ENCODE results near the gene RMI2.

The RMI2 gene

DNA sequence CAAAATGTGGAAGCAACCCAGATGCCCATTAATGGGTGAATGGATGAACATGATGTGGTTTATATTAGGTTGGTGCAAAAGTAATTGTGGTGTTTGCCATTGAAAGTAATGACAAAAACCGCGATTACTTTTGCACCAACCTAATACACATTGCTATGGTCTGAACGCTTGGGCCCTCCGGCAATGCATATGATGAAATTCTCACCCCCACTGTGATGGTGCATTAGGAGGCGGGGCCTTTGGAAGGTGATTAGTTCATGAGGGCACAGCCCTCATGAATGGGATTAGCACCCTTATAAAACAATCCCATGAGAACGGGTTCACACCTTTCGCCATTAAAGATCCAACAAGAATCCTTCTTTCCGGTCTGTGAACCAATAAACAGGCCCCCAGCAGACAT is 38.9 kb upstream of the RMI2 start:
- H2BK5ac ChIP-seq (ENCODE audit: low read depth, low read length, poor library complexity) = no peak overlapping the region
- H3K79me2 ChIP-seq (ENCODE audit: control insufficient read depth, insufficient read depth, low read length, poor library complexity) = no peaks in the 10 kb centered on the region
- no peak overlapping the region for H4K8ac ChIP-seq (ENCODE audit: low read depth, low read length)
- H2BK12ac ChIP-seq (ENCODE audit: low read length) = no peak overlapping the region
- no peaks in the 10 kb centered on the region for H3K27me3 ChIP-seq (ENCODE audit: insufficient read depth, low read length)
- H3K79me1 ChIP-seq (ENCODE audit: low read length) = peaks cover 4% of the 10 kb centered on the region
- H3K9ac ChIP-seq (ENCODE audit: low read length) = no peak overlapping the region
- WGBS (ENCODE audit: extremely low coverage, insufficient coverage, insufficient read length) = no CpG with 5 or more reads among the region's 8 CpGs
- no peak overlapping the region for H2AFZ ChIP-seq (ENCODE audit: insufficient read depth, low read length, poor library complexity)
- no peak overlapping the region for H3K4me2 ChIP-seq (ENCODE audit: low read length)
- H3K4ac ChIP-seq (ENCODE audit: low read depth, low read length) = no peak overlapping the region
- no peak overlapping the region for H3K4me3 ChIP-seq (ENCODE audit: low read depth, low read length)
- no peak overlapping the region for H3K27ac ChIP-seq (ENCODE audit: low read depth, low read length)
- no peak overlapping the region for H4K91ac ChIP-seq (ENCODE audit: low read depth, low read length)
- H2BK120ac ChIP-seq (ENCODE audit: insufficient read depth, low read length, poor library complexity) = no peak overlapping the region
- H3K4me1 ChIP-seq (ENCODE audit: control insufficient read depth in 1 of 2, insufficient read depth in 2 of 2, low read length in 2 of 2) = peaks cover 9 to 14% of the 10 kb centered on the region in 2 experiments
- H3K9me3 ChIP-seq (ENCODE audit: insufficient read depth, low read depth, low read length) = no peaks in the 10 kb centered on the region
- H3K14ac ChIP-seq (ENCODE audit: low read length) = no peak overlapping the region
- H2AK5ac ChIP-seq (ENCODE audit: low read length) = no peak overlapping the region
- DNase-seq = peak; percentile 54 to 68
- H3K36me3 ChIP-seq (ENCODE audit: control insufficient read depth in 1 of 2, insufficient read depth in 2 of 2, low read length in 2 of 2) = no peaks in the 10 kb centered on the region
- H3K23ac ChIP-seq (ENCODE audit: low read length) = no peak overlapping the region
- H4K12ac ChIP-seq (ENCODE audit: low read depth, low read length) = no peak overlapping the region
- H3K18ac ChIP-seq (ENCODE audit: low read length) = no peak overlapping the region

DNA sequence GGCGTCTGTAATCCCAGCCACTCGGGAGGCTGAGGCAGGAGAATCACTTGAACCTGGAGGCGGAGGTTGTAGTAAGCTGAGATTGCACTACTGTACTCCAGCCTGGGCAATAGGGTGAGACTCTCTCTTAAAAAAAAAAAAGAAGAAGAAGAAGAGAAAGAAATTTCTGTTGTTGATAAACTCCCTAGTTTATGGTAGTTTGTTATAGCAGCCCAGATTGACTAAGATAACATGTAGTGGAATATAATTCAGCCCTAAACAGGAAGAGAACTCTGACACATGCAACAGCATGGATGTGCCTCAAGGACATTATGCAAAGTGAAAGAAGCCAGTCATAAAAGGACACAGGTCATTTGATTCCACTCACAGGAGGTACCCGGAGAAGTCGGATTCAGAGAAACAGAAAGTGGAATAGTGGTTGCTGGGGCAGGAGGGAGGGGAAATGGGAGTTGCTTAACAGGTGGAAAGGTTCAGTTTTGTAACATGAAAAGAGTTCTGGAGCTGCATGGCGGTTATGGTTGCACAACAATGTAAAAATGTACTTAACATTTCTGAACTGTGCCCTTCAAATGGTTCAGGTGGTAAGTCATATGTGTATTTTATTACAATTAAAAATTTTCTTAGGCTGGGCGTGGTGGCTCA is 38.1 kb upstream of the RMI2 start:
- H3K79me1 ChIP-seq (ENCODE audit: low read length) = peaks cover 6% of the 10 kb centered on the region
- no peaks in the 10 kb centered on the region for H3K36me3 ChIP-seq (ENCODE audit: control insufficient read depth in 1 of 2, insufficient read depth in 2 of 2, low read length in 2 of 2)
- no peak overlapping the region for H3K18ac ChIP-seq (ENCODE audit: low read length)
- H3K4me3 ChIP-seq (ENCODE audit: low read depth, low read length) = no peak overlapping the region
- no peak overlapping the region for H2BK120ac ChIP-seq (ENCODE audit: insufficient read depth, low read length, poor library complexity)
- no peak overlapping the region for H3K23ac ChIP-seq (ENCODE audit: low read length)
- H3K27me3 ChIP-seq (ENCODE audit: insufficient read depth, low read length) = no peaks in the 10 kb centered on the region
- H4K8ac ChIP-seq (ENCODE audit: low read depth, low read length) = no peak overlapping the region
- no peak overlapping the region for H3K14ac ChIP-seq (ENCODE audit: low read length)
- H3K4me1 ChIP-seq (ENCODE audit: control insufficient read depth in 1 of 2, insufficient read depth in 2 of 2, low read length in 2 of 2) = peaks cover 13 to 19% of the 10 kb centered on the region in 2 experiments
- no peak overlapping the region for H3K4ac ChIP-seq (ENCODE audit: low read depth, low read length)
- H2BK12ac ChIP-seq (ENCODE audit: low read length) = no peak overlapping the region
- WGBS (ENCODE audit: extremely low coverage, insufficient coverage, insufficient read length) = no CpG with 5 or more reads among the region's 7 CpGs
- no peak overlapping the region for H2AFZ ChIP-seq (ENCODE audit: insufficient read depth, low read length, poor library complexity)
- no peak overlapping the region for H4K12ac ChIP-seq (ENCODE audit: low read depth, low read length)
- no peak overlapping the region for H2AK5ac ChIP-seq (ENCODE audit: low read length)
- H2BK5ac ChIP-seq (ENCODE audit: low read depth, low read length, poor library complexity) = no peak overlapping the region
- H4K91ac ChIP-seq (ENCODE audit: low read depth, low read length) = no peak overlapping the region
- H3K9ac ChIP-seq (ENCODE audit: low read length) = no peak overlapping the region
- no peaks in the 10 kb centered on the region for H3K9me3 ChIP-seq (ENCODE audit: insufficient read depth, low read depth, low read length)
- no peak overlapping the region for H3K27ac ChIP-seq (ENCODE audit: low read depth, low read length)
- no peak overlapping the region for H3K4me2 ChIP-seq (ENCODE audit: low read length)
- peak; percentile 91 to 96 for DNase-seq
- H3K79me2 ChIP-seq (ENCODE audit: control insufficient read depth, insufficient read depth, low read length, poor library complexity) = no peaks in the 10 kb centered on the region

- Histone ChIP-seq H2BK120ac (ENCODE audit: insufficient read depth, low read length, poor library complexity) (peak overlapping the region; percentile 13), H3K4me3 (ENCODE audit: low read depth, low read length) (no peak overlapping the region), H3K27ac (ENCODE audit: low read depth, low read length) (no peak overlapping the region), H3K4ac (ENCODE audit: low read depth, low read length) (no peak overlapping the region), H3K4me2 (ENCODE audit: low read length) (no peak overlapping the region), H3K9ac (ENCODE audit: low read length) (no peak overlapping the region), H2BK5ac (ENCODE audit: low read depth, low read length, poor library complexity) (no peak overlapping the region), H3K23ac (ENCODE audit: low read length) (no peak overlapping the region), H3K14ac (ENCODE audit: low read length) (no peak overlapping the region), H4K91ac (ENCODE audit: low read depth, low read length) (no peak overlapping the region), H3K9me3 (ENCODE audit: insufficient read depth, low read depth, low read length) (no peaks in the 10 kb centered on the region), H3K79me1 (ENCODE audit: low read length) (peaks cover 10% of the 10 kb centered on the region), H2AK5ac (ENCODE audit: low read length) (peak overlapping the region; percentile 25), H4K12ac (ENCODE audit: low read depth, low read length) (no peak overlapping the region), H4K8ac (ENCODE audit: low read depth, low read length) (no peak overlapping the region), H2BK12ac (ENCODE audit: low read length) (no peak overlapping the region), H2AFZ (ENCODE audit: insufficient read depth, low read length, poor library complexity) (no peak overlapping the region), H3K27me3 (ENCODE audit: insufficient read depth, low read length) (no peaks in the 10 kb centered on the region), H3K79me2 (ENCODE audit: control insufficient read depth, insufficient read depth, low read length, poor library complexity) (peaks cover under 1% of the 10 kb centered on the region), H3K36me3 (ENCODE audit: control insufficient read depth in 1 of 2, insufficient read depth in 2 of 2, low read length in 2 of 2) (no peaks in the 10 kb centered on the region), H3K4me1 (ENCODE audit: control insufficient read depth in 1 of 2, insufficient read depth in 2 of 2, low read length in 2 of 2) (peaks cover 20 to 26% of the 10 kb centered on the region in 2 experiments), H3K18ac (ENCODE audit: low read length) (no peak overlapping the region)
- WGBS (ENCODE audit: extremely low coverage, insufficient coverage, insufficient read length) = no CpG with 5 or more reads among the region's 21 CpGs
- no peak for DNase-seq
These were observed 37.4 kb upstream of the RMI2 start for GRCh38 chr16:11307639-11308492.

DNA sequence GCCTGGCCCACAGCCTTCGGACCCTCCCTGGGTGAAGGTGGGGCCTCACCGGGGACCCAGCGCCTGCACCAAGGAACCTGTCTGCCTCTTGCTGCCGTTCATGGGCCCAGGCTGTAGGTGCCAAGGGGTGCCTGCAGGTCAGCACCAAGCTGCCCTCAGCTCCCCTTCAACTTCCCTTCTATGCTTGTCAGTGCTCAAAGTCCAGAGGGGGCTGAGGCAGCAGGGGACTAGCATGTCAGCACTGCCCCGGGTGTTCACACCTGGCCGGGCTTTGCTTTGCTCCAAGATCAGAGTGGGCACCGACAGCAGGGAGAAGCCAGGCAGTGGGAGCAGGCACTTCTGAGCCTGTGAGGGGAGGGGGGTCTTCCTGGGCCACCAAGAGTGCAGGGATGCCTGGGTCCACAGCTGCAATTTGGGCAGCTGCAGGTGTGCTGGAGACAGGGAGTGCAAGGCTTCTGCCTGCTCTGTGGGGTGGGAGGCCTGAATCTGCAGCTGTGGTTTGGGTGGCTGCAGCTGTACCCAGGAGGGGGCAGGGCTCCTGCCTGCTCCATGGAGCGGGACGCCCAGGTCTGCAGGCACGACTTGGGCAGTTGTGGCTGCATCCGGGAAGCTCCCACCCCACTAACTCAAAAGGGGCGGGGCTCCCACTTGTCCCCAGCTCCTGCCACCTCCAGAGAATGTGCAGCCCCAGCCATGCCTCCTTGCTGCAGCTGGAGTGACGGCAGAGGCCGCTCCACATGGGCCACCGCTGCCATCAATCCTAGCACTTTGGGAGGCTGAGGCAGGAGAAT is 36.6 kb upstream of the RMI2 start:
- no peak overlapping the region for H3K27ac ChIP-seq (ENCODE audit: low read depth, low read length)
- no peak for DNase-seq
- no peak overlapping the region for H3K4ac ChIP-seq (ENCODE audit: low read depth, low read length)
- no peak overlapping the region for H2BK120ac ChIP-seq (ENCODE audit: insufficient read depth, low read length, poor library complexity)
- no peak overlapping the region for H3K4me2 ChIP-seq (ENCODE audit: low read length)
- H4K8ac ChIP-seq (ENCODE audit: low read depth, low read length) = no peak overlapping the region
- H3K4me3 ChIP-seq (ENCODE audit: low read depth, low read length) = no peak overlapping the region
- H2AFZ ChIP-seq (ENCODE audit: insufficient read depth, low read length, poor library complexity) = no peak overlapping the region
- no peak overlapping the region for H4K91ac ChIP-seq (ENCODE audit: low read depth, low read length)
- no CpG with 5 or more reads among the region's 15 CpGs for WGBS (ENCODE audit: extremely low coverage, insufficient coverage, insufficient read length)
- H2AK5ac ChIP-seq (ENCODE audit: low read length) = no peak overlapping the region
- H3K23ac ChIP-seq (ENCODE audit: low read length) = no peak overlapping the region
- H3K9me3 ChIP-seq (ENCODE audit: insufficient read depth, low read depth, low read length) = no peaks in the 10 kb centered on the region
- H3K4me1 ChIP-seq (ENCODE audit: control insufficient read depth in 1 of 2, insufficient read depth in 2 of 2, low read length in 2 of 2) = peaks cover 17 to 24% of the 10 kb centered on the region in 2 experiments
- no peak overlapping the region for H3K18ac ChIP-seq (ENCODE audit: low read length)
- no peak overlapping the region for H4K12ac ChIP-seq (ENCODE audit: low read depth, low read length)
- H2BK12ac ChIP-seq (ENCODE audit: low read length) = no peak overlapping the region
- no peaks in the 10 kb centered on the region for H3K36me3 ChIP-seq (ENCODE audit: control insufficient read depth in 1 of 2, insufficient read depth in 2 of 2, low read length in 2 of 2)
- no peak overlapping the region for H2BK5ac ChIP-seq (ENCODE audit: low read depth, low read length, poor library complexity)
- H3K14ac ChIP-seq (ENCODE audit: low read length) = no peak overlapping the region
- peaks cover 13% of the 10 kb centered on the region for H3K79me1 ChIP-seq (ENCODE audit: low read length)
- H3K9ac ChIP-seq (ENCODE audit: low read length) = no peak overlapping the region
- H3K27me3 ChIP-seq (ENCODE audit: insufficient read depth, low read length) = no peaks in the 10 kb centered on the region
- H3K79me2 ChIP-seq (ENCODE audit: control insufficient read depth, insufficient read depth, low read length, poor library complexity) = peaks cover 2% of the 10 kb centered on the region

Data from trophoblast cell (in vitro differentiated cells and primary cell).